HG02840 (cell line): ENCODE measurements around the gene TBCC.

Experiments used
- ATAC-seq: cut with Tn5 transposase; IDR thresholded peaks from one replicate; pipeline ENCODE4 v1.9.1; 2021; ENCODE audit warnings: mild to moderate bottlenecking, moderate library complexity, moderate number of reproducible peaks; ENCODE audit not compliant: unreplicated experiment, low FRiP score

TBCC gene

GRCh38 chr6:42774821-42775487, 29.1 kb upstream of the TBCC start:
- peak; percentile 36 for ATAC-seq

- ATAC-seq: no peak
Measured at GRCh38 chr6:42774201-42774600, 28.3 kb upstream of the TBCC start.

- peak; percentile 20 for ATAC-seq
Measured at GRCh38 chr6:42771741-42772100, 25.8 kb upstream of the TBCC start.

DNA sequence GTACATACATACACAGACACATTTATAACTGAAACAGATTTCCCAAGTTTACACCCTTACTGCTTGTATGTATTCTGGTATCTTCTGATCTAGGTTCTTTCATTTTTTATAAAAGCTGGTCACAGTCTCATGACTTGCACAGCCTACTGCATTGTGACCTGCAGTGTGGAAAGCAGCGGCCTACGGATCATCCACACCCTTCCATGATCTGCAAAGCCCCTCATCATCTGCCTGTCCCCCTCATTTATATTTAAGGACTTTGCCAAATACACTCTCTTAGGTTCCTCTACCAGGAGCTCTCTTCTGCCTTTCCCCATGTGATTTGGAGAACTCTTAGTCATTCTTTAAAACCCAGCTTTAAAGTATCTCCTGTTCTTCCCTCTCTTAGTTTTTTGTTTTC, 23.9 kb upstream of the TBCC start:
- no peak for ATAC-seq

- no peak for ATAC-seq
Measured at GRCh38 chr6:42769051-42769450, 23.1 kb upstream of the TBCC start.

GRCh38 chr6:42766163-42766670, 20.3 kb upstream of the TBCC start:
- no peak for ATAC-seq

GRCh38 chr6:42764911-42765648, 19.2 kb upstream of the TBCC start:
- ATAC-seq: no peak

- ATAC-seq: no peak
Measured at GRCh38 chr6:42762950-42763349, 17.0 kb upstream of the TBCC start.

DNA sequence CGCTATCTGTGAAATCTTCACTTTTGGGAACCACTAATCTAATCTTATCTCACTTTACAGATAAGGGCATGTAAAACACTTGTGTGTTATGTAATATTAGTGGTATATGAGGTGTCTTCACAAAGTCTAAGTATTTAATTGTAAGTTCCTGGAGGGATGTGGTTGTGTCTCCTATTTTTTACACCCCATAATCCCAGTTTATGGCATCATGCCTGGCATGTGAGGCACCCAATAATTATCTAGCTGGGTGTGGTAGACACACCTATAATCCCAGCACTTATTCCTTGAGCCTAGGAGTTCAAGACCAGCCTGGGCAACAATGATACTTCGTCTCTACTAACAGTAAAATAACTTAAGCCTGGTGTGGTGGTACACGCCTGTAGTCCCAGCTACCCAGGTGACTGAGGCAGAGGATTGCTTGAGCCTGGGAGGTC, 16.5 kb upstream of the TBCC start:
- ATAC-seq: no peak

GRCh38 chr6:42761287-42762067, 15.6 kb upstream of the TBCC start:
- ATAC-seq: no peak

GRCh38 chr6:42758756-42759430, 13.0 kb upstream of the TBCC start:
- ATAC-seq: no peak

DNA sequence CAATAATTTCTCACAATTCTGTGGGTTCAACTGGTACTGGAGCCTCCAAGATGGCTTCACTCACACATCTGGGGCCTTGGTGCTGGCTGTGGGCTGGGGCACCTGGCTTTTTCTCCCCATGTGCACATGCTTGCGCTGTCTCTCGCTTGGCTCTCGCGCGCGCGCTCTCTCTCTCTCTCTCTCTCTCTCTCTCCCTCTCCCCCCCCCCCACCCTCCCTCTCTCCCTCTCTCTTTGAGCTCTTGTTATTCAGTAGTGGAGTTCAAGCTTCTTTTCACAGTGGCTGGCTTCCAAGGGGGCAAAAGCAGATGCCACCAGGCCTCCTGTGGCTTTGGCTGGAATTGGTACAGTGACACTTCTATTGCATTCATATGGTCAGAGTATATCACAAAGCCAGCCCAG, 10.8 kb upstream of the TBCC start:
- no peak for ATAC-seq

DNA sequence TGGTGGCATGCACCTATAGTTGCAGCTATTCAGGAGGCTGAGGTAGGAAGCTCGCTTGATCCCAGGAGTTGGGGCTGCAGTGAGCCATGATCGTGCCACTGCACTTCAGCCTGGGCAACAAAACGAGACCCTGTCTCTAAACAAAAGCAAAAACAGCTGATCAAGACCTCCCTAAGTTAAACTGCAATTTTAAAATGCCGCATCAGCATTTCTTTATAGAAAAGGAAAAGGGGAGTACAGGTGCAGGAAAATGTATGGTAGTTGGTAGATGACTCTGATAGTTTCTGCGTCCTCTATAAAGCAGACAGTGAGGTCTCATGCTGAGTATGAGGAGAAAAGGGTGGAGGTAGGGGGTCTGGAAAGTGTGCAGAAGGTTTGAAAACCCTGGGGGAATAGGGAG, 8.9 kb upstream of the TBCC start:
- ATAC-seq: no peak

GRCh38 chr6:42751055-42751454, 5.2 kb upstream of the TBCC start:
- ATAC-seq: no peak

GRCh38 chr6:42748203-42748898, 2.4 kb upstream of the TBCC start:
- ATAC-seq: no peak

- peak; percentile 52 for ATAC-seq
Measured at GRCh38 chr6:42746463-42747391, 824 bp upstream of the TBCC start.

- no peak for ATAC-seq
Measured at GRCh38 chr6:42745083-42745639, 742 bp downstream of the TBCC start.

DNA sequence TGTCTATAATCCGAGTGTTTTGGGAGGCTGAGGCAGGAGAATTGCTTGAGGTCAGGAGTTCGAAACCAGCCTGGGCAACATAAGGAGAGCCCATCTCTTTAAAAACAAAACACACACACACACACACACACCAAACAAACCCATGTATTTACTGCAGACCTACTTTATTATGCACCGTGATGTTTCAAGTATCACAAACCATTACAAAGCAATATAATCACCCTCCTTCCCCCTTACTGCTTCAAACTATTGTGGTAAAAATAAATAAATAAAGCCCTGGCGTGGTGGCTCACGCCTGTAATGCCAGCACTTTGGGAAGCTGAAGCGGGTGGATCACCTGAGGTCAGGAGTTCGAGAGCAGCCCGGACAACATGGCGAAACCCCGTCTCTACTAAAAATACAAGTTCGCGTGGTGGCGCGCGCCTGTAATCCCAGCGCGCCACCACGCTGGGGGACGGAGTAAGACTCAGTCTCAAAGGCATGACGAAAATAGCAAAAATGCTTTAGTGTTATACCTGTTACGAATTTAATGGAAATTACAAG, 1.5 kb downstream of the TBCC start:
- ATAC-seq: no peak
